Diencephalon (tissue), 1 donor: ENCODE measurements around the gene C10orf88. TPM values are rescaled to one million over a fixed set of nuclear protein-coding genes. Genes with fewer than 3 reads are reported as not detected.

Experiments used
- total RNA-seq: library from RNA; depleted of rRNA; stranded (reverse); fragments of >200 nt; gene quantifications from one replicate; pipeline ENCODE4 v1.2.3, GENCODE V29; 2014

C10orf88 gene, protein sequence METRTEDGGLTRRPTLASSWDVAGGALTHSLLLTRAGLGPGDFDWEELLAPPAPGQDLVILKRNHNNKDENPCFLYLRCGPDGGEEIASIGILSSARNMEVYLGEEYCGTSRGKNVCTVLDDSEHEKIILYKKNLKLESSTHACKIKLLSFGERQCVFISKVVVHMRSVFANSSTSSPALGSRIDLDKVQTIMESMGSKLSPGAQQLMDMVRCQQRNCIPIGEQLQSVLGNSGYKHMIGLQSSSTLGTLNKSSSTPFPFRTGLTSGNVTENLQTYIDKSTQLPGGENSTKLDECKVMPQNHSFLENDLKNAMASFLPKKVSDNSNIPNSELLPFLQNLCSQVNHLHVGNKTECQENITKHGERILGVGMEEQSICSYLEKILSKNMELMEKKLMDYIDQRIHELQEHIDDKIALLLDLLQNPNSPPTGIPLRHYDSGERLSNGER
- total RNA-seq: 20.3 TPM

DNA sequence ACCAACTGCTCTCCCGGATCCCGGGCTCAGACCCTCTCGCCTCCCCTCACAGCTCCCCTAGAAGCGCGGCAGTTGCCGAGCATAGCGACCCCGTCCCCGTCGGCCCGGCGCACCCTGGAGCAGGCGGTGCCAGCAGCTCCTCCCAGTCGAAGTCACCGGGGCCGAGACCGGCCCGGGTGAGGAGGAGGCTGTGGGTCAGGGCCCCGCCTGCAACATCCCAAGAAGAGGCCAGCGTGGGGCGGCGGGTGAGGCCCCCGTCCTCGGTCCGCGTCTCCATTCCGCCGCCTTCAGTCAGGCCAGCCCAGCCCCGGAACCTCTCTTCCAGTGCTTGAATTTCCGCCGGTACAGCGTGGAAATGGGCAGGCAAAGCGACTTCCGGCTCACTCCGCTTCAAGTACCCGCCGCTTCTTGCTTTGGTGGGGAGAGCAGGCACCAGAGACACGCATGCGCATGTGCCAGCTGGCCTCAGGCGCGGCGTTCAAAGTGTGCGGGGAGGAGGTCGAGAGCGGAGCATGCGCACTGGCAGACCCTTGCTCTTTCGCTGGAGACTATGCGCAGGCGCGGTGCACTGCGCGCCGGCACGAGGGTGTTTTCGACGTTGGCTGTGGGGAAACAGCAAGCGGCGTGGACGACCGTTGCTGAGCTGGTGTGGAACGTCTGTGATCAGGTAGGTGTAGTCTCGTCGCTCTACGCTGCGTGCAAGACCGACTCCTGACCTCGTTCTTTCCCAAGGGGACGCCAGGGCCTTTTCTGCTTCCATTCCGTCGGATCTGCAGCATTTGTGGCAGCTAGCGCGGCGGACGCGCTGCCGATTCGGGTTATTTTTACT, at the start of gene C10orf88:
Gene C10orf88 (minus strand): TSS at position 326 of the 829 bp plus-strand sequence. CDS start 49 bp downstream, at position 277.

DNA sequence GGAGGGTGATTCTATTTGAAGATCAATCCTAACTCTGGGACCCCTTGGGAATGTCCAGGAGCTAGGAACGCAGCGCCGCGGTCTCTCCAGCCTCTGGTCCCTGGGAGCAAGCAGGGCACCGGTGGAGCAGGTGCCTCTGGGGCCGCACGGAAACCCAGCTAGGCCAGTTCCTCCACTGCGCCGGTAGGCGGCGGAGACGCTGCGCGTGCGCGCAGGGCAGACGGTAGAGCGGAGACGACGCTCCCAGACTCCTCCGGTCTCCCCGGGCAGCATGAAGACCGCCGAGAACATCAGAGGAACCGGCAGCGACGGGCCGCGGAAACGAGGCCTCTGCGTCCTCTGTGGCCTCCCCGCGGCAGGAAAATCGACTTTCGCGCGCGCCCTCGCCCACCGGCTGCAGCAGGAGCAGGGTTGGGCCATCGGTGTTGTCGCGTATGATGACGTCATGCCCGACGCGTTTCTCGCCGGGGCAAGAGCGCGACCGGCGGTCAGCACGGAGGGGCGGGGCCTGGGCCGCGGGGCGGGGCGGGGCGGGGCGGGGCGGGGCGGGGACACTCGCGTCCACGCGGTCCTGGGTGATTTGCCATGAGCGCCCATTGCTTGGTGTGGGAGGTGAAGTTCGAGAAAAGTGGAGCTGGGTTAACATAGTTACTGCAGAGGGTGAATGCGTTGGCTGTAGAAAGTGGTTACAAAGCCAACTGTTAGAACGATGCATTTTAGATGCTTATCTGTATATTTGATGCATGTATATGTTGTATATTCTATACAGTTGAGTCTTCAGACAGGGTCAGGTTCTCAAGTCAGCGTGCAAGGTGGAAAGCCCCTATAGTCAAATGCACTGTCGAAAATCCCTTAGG, 26.4 kb upstream of the C10orf88 start, which contains the start of gene PSTK:
Gene PSTK (plus strand): TSS at position 193 of the 857 bp plus-strand sequence. CDS start 79 bp downstream, at position 272.

DNA sequence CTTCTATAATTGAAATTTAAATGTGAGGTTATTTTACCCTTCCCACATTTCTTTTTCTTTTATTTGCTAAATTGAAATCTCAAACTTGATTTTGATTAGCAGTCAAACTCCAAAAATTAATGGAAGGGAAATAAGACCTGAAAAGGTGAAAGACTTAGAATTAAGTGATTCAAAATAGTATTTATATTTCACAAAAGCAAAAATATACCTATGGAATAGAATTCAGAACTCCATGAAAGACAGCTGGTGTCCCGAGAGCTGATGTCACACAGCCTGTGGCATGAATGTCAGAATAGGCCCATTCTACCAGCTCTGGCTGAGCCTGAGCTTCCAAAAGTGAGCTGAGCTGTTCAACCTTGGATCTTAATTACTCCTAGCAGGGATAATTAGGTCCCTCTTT, 43.7 kb downstream of the C10orf88 start, which contains the start of gene FAM24A:
Gene FAM24A (plus strand): TSS at position 301 of the 400 bp plus-strand sequence. CDS start 1,025 bp downstream, outside the sequence.

Other genes starting within 250 kb of the C10orf88 start
- gene CUZD1, start 108.4 kb downstream of the C10orf88 start, total RNA-seq: 0.69 TPM
- gene FAM24B, start 74.6 kb downstream of the C10orf88 start, total RNA-seq: 6.9 TPM
- not detected for gene FAM24A, start 43.6 kb downstream of the C10orf88 start, total RNA-seq
- 13.6 TPM for gene PSTK, start 26.2 kb upstream of the C10orf88 start, total RNA-seq
- gene IKZF5, start 54.6 kb upstream of the C10orf88 start, total RNA-seq: 10.6 TPM
- gene ACADSB, start 54.8 kb upstream of the C10orf88 start, total RNA-seq: 18.7 TPM
- 2.8 TPM for gene HMX3, start 181.7 kb upstream of the C10orf88 start, total RNA-seq
- gene HMX2, start 193.9 kb upstream of the C10orf88 start, total RNA-seq: 0.92 TPM
- 98.5 TPM for gene BUB3, start 200.2 kb upstream of the C10orf88 start, total RNA-seq